ENCODE measurements around the gene NGEF. TPM values are rescaled to one million over a fixed set of nuclear protein-coding genes. Genes with fewer than 3 reads are reported as not detected.

Gene NGEF
- total RNA-seq, 1 donor from 2014 or later = 0.53 TPM

GRCh38 chr2:232960862-232961261, 52.2 kb downstream of the NGEF start:
- no peak for FAIRE-seq
- Histone ChIP-seq H3K27me3 (ENCODE audit: control insufficient read depth, insufficient read depth, low read length) (no peaks in the 10 kb centered on the region), H3K4me3 (ENCODE audit: low read depth, low read length) (no peak overlapping the region), H3K36me3 (ENCODE audit: control insufficient read depth, insufficient read depth, low read length) (no peaks in the 10 kb centered on the region)
- TF ChIP-seq CTCF (IDR thresholded peaks at IDR 0.05; ENCODE audit: insufficient read depth, low read length, severe bottlenecking) = no peak
- peak; percentile 50 for DNase-seq (ENCODE audit: low read depth)

- DNase-seq (ENCODE audit: low read depth) (no peak), FAIRE-seq (no peak)
- no peaks in the 10 kb centered on the region for H3K36me3 ChIP-seq (ENCODE audit: control insufficient read depth, insufficient read depth, low read length)
- TF ChIP-seq CTCF (IDR thresholded peaks at IDR 0.05; ENCODE audit: insufficient read depth, low read length, severe bottlenecking) = no peak
- no peak overlapping the region for H3K4me3 ChIP-seq (ENCODE audit: low read depth, low read length)
- no peaks in the 10 kb centered on the region for H3K27me3 ChIP-seq (ENCODE audit: control insufficient read depth, insufficient read depth, low read length)
Measured at GRCh38 chr2:232959139-232959538, 53.9 kb downstream of the NGEF start.

- Histone ChIP-seq H3K27me3 (ENCODE audit: control insufficient read depth, insufficient read depth, low read length) (no peaks in the 10 kb centered on the region), H3K36me3 (ENCODE audit: control insufficient read depth, insufficient read depth, low read length) (no peaks in the 10 kb centered on the region), H3K4me3 (ENCODE audit: low read depth, low read length) (no peak overlapping the region)
- TF ChIP-seq CTCF (IDR thresholded peaks at IDR 0.05; ENCODE audit: insufficient read depth, low read length, severe bottlenecking) = no peak
- DNase-seq (ENCODE audit: low read depth) = peak; percentile 14
- FAIRE-seq = no peak
Measured at GRCh38 chr2:232957657-232958090, 55.4 kb downstream of the NGEF start.

- no peak for FAIRE-seq
- TF ChIP-seq CTCF (IDR thresholded peaks at IDR 0.05; ENCODE audit: insufficient read depth, low read length, severe bottlenecking) = no peak
- Histone ChIP-seq H3K27me3 (ENCODE audit: control insufficient read depth, insufficient read depth, low read length) (no peaks in the 10 kb centered on the region), H3K36me3 (ENCODE audit: control insufficient read depth, insufficient read depth, low read length) (no peaks in the 10 kb centered on the region), H3K4me3 (ENCODE audit: low read depth, low read length) (no peak overlapping the region)
- no peak for DNase-seq (ENCODE audit: low read depth)
Measured at GRCh38 chr2:232955856-232956255, 57.2 kb downstream of the NGEF start.

- FAIRE-seq (no peak), DNase-seq (ENCODE audit: low read depth) (no peak)
- H3K36me3 ChIP-seq (ENCODE audit: control insufficient read depth, insufficient read depth, low read length) = no peaks in the 10 kb centered on the region
- no peak for TF ChIP-seq CTCF (IDR thresholded peaks at IDR 0.05; ENCODE audit: insufficient read depth, low read length, severe bottlenecking)
- no peak overlapping the region for H3K4me3 ChIP-seq (ENCODE audit: low read depth, low read length)
- H3K27me3 ChIP-seq (ENCODE audit: control insufficient read depth, insufficient read depth, low read length) = no peaks in the 10 kb centered on the region
Measured at GRCh38 chr2:232954691-232955090, 58.4 kb downstream of the NGEF start.

- DNase-seq (ENCODE audit: low read depth) = peak; percentile 59
- TF ChIP-seq CTCF (IDR thresholded peaks at IDR 0.05; ENCODE audit: insufficient read depth, low read length, severe bottlenecking) = no peak
- Histone ChIP-seq H3K36me3 (ENCODE audit: control insufficient read depth, insufficient read depth, low read length) (no peaks in the 10 kb centered on the region), H3K27me3 (ENCODE audit: control insufficient read depth, insufficient read depth, low read length) (no peaks in the 10 kb centered on the region), H3K4me3 (ENCODE audit: low read depth, low read length) (no peak overlapping the region)
- no peak for FAIRE-seq
Measured at GRCh38 chr2:232951891-232952290, 61.2 kb downstream of the NGEF start.
